ENCODE data around the gene APBB1.
"Not testable (repeated sequence)": the region's sequence is repeated elsewhere in the genome, so short reads cannot be mapped to it uniquely, and the experiment has no call there.

The APBB1 gene

DNA sequence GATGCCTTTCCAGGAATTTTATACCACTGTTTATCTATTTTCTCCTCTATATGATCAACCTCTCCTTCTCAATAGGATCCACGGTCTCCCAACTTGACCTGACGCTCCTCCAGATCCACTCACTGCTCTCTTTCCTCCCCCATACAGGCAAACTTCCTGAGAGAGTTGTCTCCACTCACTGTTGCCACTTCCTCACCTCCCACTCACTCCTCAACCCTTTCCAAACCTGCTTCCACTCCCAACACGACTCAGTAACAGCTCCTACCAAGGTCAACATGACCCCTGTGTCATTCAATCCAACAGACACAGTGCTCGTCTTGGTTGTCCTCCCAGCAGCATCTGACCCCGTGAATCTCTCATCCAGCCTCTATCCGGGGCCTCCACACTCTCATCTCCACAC lies 3.1 kb downstream of the APBB1 start:
- no peak for DNase-seq

DNA sequence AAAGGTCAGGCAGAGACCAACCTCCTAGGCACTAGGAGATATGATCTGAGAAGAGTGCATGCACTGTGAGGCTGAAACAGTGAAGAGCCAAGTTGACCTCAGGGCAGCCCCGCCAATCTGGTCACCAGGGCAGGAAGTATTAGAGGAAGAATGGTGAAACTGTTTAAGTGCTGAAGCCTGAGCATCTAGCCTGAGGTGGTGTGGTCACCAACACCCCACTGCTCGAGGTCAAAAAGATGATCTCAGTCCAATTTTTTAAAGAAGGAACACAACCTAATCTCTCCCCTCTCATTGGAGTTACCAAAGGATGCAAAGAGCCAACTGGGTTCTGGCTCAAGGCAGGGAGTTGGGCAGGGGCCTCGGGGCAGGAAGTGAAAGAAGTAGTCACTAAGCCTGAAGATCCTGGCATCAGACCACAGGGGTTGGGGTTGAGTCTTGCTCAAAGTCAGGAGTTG lies 4.0 kb downstream of the APBB1 start:
- peak; percentile 63 for DNase-seq

DNA sequence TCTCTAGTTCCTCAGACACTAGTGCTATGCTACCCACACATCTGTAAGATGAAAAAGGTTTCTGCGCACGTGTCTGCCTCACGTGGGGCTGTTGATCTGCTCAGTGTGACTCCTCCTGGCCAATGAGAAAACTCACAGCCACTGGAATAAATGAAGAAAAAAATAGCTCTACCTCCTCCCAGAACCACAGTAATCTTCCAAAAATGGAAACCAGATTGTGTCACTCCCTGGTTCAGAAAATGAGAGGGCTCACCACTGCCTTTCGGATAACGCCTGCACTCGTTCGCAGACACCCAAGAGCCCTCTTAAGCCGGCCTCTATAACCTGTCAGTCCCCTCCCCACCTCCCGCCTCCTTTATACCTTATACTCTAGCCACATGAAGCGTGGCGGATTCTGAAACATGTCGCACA lies 5.1 kb downstream of the APBB1 start:
- DNase-seq, result peak; percentile 70

DNA sequence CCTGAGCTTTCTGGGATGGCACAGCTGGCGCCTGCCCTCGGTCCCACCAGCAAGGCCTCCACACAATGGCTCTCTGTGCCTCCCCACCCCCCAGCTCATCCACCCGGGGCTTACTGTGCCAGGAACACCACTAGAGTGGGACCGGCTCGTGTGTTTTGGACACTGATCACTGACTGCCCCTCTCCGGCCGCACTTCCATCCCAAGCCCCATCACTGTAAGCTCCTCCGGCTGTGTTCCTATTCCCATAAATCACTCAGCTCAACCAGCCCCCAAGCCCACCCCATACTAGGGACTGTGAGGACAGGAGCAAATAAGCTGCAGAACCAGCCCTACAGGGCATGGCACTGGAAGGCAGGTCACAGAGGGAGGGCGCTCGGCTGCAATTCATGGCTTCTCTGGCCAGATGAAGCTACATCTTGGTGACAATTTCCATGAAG lies 7.3 kb downstream of the APBB1 start:
- DNase-seq, result no peak

DNA sequence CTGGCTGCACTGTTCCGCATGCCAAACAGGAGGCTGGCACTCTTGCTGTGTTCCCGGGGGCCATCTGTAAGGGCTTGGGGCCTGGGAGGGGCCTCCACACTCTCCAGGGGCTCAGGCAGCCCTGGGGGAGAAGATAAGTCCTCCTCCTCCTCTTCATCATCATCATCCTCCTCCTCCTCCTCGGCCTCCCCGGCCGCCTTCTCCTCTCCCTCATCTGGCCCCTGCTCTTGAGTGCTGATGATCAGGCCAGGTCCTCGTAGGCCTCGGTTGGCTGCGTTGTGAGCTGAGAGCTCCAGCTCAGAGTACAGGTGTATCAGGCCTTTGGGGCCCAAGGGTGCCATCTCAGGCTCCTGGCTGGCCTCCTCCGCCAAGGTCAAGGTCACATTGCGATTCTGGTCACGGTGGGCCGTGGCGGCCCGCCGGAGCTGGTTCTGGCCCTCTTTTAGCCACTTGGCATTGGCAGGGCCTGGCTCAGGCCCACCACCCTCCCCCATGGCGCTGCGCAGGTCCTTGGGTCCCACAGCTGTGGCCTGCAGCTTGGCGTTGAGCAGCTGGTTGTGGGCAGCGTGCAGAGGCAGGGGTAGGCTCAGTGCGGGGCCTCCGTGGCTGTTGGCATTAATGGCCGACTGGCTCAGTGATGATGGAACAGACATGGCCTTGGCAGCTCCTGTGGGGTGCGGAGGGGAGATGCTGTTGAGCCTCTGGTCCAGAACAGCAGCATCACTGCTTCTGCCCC lies 8.0 kb downstream of the APBB1 start:
- DNase-seq, result no peak

DNA sequence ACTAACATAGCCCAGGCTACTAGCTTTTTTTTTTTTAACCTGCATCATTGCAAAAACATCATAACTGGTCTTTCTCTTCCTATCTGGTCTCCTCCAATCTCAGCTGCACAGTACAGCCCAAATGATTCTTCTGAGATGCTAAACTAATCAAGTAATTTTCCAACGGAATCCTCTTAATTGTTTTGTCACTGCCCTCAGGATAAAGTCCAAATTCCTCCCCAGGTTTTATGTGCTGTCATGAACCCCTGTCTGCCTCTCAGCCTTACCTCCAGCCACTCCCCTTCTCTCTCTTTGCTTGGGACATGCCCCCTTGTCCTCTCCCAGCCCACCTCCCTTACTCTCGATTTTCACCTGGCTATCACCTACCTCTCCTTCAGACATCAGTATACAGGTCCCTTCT lies 12.5 kb downstream of the APBB1 start:
- DNase-seq, result no peak

DNA sequence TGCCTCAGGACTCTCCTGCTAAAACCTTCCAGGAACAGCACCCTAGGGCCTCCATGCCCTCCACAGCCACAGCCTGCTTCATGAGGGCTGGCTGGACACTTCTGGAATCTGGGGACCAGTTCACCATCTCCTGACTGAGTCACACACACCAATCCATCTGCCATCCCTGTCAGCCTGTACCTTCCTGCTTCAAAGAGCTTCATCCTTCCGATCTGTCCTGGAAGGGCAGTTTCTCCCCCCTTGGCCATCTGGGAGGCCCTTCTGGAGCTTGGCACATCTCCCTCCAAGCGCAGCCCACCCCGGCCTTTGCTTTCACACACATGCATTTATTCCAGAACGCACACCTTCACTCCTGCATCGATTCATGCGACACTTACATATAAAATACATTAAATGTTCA lies 13.0 kb downstream of the APBB1 start:
- no peak for DNase-seq

DNA sequence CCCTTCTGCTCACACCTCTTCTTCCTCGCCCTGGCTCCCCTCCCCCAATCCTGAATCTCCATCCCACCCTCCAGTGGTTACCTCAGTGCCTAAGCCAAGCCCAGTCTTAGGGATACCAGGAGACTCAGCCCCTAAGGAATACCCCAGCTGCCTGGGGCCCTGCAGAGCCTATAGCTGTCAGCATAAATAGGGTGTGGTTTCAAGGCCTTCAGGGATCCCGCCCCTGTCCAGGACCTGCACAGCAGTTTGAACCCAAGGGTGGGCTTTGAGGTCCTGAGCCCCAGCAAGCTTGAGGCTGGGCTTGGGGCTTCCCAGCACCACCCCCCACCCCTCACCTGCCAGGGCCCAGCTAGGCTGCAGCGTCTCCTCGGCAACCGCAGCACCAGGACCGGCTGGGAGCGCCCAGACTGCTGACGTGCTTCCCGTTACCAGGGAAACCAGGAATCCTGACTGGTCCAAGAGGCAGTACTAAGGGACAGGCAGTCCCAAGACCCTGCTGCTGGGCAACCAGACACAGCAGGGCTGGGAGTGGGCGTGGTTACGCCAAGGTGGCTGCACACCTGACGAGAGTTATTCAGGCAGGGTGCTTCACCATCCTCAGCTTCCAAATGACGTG lies 13.7 kb downstream of the APBB1 start:
- DNase-seq, result no peak

DNA sequence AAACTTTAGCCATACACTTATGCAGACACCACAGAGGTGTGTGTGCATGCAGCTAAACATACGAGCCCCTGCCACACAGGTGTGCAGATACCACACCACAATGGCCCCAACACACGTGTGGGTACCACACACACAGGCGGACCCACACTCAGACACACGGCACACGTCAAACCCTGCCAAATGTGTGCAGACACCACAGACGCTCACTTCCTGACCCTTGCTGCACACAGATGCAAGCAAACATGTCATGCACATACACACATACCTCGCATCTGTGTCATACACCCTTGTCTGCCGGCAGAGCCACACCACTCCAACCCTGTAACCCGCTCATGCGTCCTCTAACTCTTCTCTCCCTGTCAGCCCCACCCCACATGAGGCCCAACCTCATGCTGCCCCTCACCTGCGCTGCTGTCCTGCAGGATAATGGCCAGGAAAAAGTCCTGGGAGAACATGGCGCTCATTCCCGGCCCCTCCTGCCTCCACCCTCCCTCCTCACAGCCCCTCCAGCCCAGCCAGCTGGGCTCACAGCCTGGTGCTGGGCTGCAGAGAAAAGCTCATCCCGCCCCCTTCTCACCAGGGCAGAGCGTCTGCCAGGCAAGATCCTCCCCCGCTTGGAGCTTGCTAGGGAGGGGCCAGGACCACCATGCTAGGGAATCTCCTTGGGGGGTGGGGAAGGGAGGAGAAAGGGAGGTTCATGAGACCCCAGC lies 14.4 kb downstream of the APBB1 start:
- peak; percentile 56 for DNase-seq

DNA sequence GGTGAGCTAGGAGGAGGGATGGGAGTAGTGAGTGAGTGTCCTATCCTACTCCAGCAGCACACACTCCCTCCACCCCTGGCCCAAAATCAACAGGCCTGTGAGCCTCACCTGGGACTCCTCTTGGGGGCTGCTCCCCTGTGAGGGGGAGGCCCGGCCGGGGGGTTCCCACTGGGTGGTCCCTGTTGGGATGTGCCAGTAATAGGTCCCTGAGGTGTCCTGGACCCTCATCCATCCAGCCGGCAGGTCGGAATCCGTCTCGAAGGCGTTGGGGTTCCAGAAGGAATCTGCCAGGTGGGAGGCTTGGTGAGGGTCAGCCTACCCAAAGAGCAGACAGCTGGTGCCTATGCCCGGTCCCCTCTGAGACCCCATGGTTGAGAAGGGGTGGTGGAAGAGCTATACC lies 15.4 kb downstream of the APBB1 start:
- DNase-seq, result no peak

DNA sequence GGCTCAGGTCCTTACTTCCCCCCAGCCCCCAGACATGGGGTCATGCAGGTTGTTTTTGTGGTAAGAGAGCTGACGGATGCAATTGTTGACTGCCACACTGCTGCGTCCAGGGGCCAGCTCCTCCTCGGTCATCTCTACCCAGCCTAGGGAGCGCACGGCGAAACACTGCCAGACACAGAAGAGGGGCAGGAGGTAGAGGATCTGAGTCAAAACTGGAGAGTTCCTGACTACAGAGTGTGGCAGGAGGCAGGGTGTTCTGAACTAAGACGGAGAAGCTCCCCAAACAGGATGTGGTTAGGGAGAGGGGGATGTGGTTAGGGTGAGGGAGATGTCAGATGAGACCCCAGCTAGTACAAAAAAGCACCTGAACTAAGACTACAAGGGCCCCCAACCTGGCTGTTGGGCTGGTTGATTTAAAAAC lies 16.3 kb downstream of the APBB1 start:
- DNase-seq, result peak; percentile 75

DNA sequence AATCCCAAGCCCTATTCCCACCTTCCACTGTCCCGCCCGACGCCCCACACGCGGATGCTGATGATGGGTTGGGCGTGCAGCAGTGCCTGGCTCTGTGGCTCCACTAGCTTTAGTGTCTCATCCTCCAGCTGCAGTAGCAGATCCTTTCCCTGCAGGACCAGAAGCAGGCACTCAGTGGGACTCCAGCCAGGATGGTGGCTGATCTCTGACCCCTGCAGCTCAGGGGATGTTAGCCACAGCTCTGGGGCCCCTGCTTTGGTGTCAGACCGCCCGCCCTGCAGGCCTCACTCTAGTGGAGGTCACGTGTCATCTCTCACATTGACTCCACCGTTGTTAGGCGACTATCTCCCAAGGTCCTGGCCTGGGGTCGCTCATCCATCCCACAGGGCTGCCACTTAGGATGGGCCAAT lies 16.8 kb downstream of the APBB1 start:
- DNase-seq, result peak; percentile 68

DNA sequence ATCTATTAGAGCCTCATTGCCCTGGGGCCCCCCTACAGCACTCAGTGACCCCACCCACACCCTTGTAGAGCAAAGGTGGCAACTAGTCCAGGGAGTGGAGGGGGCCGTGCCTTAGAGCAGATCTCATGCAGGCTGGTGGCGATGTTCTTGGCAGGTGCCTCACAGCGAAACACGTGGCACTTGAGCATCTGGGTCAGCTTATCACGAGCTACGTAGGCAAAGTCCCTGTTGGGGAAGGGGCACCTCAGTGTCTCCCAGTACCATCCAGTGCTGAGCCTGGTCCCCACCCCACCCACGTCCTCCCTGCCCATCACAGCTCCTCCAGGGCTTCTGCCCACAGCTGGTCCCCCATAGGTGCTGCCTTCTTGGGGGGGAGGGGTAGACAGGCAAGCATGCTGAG lies 17.4 kb downstream of the APBB1 start:
- no peak for DNase-seq

DNA sequence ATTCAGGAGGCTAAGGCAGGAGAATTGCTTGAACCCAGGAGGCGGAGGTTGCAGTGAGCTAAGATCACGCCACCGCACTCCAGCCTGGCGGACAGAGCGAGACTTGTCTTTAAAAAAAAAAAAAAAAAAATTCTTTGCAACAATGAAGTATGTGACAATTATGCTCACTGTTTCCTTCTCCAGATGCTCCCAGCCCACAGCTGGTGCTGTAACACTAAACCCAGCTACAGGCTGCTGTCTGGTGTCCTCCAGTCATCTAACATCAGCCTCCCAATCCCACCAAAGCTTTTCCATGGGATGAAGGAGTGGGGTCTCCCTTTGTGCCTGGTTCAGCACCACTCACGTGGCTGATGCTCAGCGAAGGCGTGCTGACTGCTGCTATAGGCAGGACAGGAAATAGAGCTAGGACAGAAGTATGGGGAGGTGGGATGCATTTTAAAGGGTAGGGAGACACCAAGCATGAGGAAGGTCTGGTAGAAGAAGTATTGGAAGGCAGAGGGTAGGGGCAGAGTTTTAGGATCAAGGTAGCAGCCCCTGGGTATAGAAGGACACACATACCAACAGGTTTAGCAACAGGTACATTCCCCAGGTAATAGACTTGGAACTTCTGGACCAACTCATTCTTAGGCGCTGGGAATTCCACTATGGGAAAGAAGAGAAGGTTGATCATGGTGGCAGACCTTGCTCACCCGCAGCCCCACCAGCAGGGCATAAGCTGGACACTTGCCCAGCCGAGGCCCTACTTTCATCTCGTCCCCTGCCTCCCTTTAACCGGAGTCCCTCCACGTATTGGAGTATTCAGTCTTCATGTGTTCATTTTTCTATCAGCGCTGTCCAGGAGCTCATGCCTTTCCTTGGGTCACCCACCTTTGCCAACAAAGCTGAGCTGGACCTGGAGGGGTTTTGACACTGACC lies 18.2 kb downstream of the APBB1 start:
- no peak for DNase-seq

DNA sequence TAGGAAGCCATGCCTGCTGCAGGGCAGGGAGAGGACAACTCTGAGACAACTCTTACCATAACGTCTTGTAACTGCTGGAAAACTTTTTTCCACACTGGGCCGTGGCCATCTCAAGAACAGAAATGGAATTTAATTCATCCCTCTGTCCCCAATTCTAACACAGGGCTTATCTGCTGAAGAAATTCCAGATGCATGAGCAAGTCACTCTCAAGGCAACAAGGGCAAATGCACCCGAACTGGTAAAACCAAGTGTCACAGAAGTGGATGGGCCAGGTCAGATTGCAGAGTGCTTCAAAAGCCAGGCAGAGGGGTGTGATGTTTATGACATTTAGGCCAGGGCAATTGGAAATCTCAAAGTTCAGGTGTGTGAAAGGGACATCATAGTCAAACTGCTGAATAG lies 21.3 kb downstream of the APBB1 start:
- DNase-seq, result no peak

DNA sequence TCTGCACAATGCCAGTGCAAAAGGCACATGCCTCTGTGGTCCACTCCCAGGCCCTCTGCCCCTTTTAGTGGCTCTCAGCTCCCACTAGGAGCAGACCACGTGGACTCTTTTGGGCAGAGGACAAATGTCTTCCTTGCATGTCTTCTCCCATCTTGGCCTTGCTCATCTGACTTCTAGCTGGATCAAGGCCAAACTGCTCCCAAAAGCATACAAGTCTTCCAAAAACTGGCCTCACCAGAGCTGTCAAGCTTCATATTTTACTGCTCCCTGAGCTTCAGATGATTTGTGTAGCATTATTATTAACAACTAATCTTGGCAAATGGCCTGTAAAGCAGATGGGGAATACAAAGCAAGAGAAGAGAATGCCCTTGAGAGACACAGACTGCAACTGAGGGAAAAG lies 21.7 kb downstream of the APBB1 start:
- DNase-seq, result no peak

DNA sequence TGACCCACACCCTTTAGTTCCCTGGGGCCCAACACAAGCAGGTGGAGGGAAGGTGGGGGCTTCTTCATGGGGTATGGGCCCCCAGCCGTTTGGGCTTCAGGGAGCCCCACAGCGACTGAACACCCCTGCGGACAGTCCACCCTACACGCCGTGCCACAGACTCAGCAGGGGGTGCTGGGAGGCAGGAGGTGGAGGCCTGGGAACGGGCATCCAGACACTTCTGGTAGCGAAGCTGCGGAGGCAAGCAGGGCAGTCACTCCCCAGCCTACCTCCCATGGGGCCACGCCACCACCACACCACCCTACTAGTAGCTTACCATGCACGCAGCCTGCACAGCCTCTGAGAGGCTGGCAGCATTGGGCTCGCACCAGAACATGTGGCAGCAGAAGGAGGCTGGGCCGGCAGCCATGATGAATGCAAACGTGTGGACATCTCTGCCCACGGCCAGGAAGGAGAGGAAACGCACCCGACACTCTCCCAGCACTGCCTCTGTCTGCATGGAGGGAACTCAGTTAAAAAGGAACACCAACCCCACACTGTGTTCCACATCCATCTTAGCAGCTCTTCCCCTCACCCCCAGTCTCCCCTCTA lies 23.3 kb downstream of the APBB1 start:
- no peak for DNase-seq

DNA sequence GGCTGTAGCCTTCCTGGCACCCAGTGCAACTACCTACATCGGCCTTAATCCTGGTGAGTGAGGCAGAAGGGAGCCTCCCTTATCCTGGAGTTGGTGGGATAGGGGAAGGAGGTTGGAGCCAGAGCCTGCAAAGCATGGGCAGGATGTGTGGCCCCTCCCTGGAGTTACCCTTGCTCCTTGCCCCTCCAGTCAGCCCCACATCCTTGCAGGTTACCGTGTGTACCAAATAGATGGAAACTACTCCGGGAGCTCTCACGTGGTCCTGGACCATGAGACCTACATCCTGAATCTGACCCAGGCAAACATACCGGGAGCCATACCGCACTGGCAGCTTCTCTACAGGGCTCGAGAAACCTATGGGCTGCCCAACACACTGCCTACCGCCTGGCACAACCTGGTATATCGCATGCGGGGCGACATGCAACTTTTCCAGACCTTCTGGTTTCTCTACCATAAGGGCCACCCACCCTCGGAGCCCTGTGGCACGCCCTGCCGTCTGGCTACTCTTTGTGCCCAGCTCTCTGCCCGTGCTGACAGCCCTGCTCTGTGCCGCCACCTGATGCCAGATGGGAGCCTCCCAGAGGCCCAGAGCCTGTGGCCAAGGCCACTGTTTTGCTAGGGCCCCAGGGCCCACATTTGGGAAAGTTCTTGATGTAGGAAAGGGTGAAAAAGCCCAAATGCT lies 24.8 kb downstream of the APBB1 start:
- DNase-seq, result no peak

DNA sequence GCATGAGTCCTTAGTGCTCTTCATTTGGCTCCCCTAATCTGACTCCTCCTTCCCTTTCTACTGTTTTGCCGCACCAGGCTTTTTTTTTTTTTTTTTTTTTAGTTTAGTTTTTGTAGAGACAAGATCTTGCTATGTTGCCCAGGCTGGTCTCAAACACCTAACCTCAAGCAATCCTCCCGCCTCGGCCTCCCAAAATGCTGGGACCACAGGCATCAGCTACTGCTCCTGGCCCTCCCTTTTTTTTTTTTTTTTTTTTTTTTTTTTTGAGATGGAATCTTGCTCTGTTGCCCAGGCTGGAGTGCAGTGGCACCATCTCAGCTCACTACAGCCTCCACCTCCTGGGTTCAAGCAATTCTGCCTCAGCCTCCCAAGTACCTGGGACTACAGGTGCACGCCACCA lies 26.6 kb downstream of the APBB1 start:
- DNase-seq, result not testable (repeated sequence)

DNA sequence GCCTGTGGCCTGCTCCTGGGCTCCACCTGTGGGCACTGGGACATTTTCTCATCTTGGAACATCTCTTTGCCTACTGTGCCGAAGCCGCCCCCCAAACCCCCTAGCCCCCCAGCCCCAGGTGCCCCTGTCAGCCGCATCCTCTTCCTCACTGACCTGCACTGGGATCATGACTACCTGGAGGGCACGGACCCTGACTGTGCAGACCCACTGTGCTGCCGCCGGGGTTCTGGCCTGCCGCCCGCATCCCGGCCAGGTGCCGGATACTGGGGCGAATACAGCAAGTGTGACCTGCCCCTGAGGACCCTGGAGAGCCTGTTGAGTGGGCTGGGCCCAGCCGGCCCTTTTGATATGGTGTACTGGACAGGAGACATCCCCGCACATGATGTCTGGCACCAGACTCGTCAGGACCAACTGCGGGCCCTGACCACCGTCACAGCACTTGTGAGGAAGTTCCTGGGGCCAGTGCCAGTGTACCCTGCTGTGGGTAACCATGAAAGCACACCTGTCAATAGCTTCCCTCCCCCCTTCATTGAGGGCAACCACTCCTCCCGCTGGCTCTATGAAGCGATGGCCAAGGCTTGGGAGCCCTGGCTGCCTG lies 27.3 kb downstream of the APBB1 start:
- DNase-seq, result peak; percentile 54

DNA sequence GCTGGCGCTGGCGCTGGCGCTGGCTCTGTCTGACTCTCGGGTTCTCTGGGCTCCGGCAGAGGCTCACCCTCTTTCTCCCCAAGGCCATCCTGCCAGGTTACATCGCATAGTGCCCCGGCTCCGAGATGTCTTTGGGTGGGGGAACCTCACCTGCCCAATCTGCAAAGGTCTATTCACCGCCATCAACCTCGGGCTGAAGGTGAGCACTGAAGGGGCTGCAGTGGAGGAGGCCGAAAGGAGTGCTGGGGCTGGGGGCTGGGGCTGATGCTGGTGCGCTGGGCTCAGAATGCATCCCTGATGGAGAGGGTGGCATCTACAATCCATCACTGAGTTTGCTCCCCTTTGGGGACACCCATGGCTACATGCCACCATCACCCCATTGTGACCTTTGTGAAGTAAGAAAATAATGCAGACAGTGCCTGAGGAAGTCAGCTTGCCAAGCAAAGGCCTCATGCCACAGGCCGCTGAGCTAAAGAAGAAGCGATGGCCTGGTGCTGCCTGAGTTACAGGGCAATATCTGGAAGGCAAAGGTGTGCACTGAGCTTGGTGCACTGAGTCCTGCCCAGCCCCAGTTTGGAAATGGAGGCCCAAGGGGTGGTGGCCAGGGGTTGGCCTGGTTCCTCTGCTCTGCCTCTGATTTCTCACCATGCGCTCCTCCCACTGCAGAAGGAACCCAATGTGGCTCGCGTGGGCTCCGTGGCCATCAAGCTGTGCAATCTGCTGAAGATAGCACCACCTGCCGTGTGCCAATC lies 28.0 kb downstream of the APBB1 start:
- DNase-seq, result peak; percentile 55
